Fibroblast of lung (primary cell): ENCODE measurements around the gene TTLL11. TPM values are rescaled to one million over a fixed set of nuclear protein-coding genes. Genes with fewer than 3 reads are reported as not detected.

Experiments used
- DNase-seq, 2 donors: peaks; one replicate each; pipeline versions ENCODE4 v3.0.0 to v3.0.0-alpha.2; 2010; ENCODE audit warnings: low read depth in 2 of 2
- H2AFZ ChIP-seq: 2 replicates; pipeline ENCODE4 v1.5.1; 2012; ENCODE audit warnings: low read length, control low read depth, inconsistent platforms
- H3K27ac ChIP-seq: 2 replicates; pipeline ENCODE4 v1.5.1; 2011; ENCODE audit warnings: low read length, control low read depth; ENCODE audit not compliant: insufficient read depth
- H3K27me3 ChIP-seq: 2 replicates; pipeline ENCODE4 v1.5.1; 2011; ENCODE audit warnings: mild to moderate bottlenecking, low read length; ENCODE audit not compliant: control insufficient read depth, insufficient read depth
- H3K36me3 ChIP-seq: 2 replicates; pipeline ENCODE4 v1.5.1; 2011; ENCODE audit warnings: low read length; ENCODE audit not compliant: control insufficient read depth, insufficient read depth
- H3K4me1 ChIP-seq: 2 replicates; pipeline ENCODE4 v1.5.1; 2011; ENCODE audit warnings: low read length; ENCODE audit not compliant: control insufficient read depth, insufficient read depth; ENCODE audit errors: extremely low read depth
- H3K4me2 ChIP-seq: 2 replicates; pipeline ENCODE4 v1.5.1; 2011; ENCODE audit warnings: low read length, control low read depth; ENCODE audit not compliant: insufficient read depth; ENCODE audit errors: extremely low read depth
- H3K4me3 ChIP-seq, 4 experiments: fragments of 200-600 bp in 1 of 4; sonication (generic) in 1 of 4; replicated peaks in 1 of 4; 2 replicates each; pipeline ENCODE4 v1.5.1; 2011 to 2016; ENCODE audit warnings: low read length in 4 of 4, low read depth in 3 of 4, mild to moderate bottlenecking in 3 of 4, control low read depth in 2 of 4, inconsistent platforms in 1 of 4, mixed read lengths in 1 of 4; ENCODE audit not compliant: insufficient read depth in 1 of 4; ENCODE audit errors: control extremely low read depth in 1 of 4
- H3K79me2 ChIP-seq: 2 replicates; pipeline ENCODE4 v1.5.1; 2012; ENCODE audit warnings: mild to moderate bottlenecking, low read length, inconsistent platforms; ENCODE audit not compliant: control insufficient read depth, insufficient read depth
- H3K9ac ChIP-seq: 2 replicates; pipeline ENCODE4 v1.5.1; 2011; ENCODE audit warnings: mild to moderate bottlenecking, low read length, control low read depth; ENCODE audit not compliant: insufficient read depth
- H3K9me3 ChIP-seq: 2 replicates; pipeline ENCODE4 v1.5.1; 2012; ENCODE audit warnings: low read depth, low read length; ENCODE audit not compliant: control insufficient read depth, insufficient read depth
- H4K20me1 ChIP-seq: 2 replicates; pipeline ENCODE4 v1.5.1; 2011; ENCODE audit warnings: low read length; ENCODE audit not compliant: control insufficient read depth, insufficient read depth; ENCODE audit errors: extremely low read depth
- CTCF ChIP-seq, 2 donors: IDR thresholded peaks in 1 of 2; conservative IDR thresholded peaks in 1 of 2; 1 replicate in 1 of 2; 2 replicates in 1 of 2; pipeline ENCODE4 v1.5.1; 2011 to 2012; ENCODE audit warnings: low read length in 2 of 2, control low read depth in 1 of 2, inconsistent platforms in 1 of 2, low read depth in 1 of 2, mild to moderate bottlenecking in 1 of 2
- EZH2 ChIP-seq: IDR thresholded peaks from 2 replicates; pipeline ENCODE4 v1.5.1; 2012; ENCODE audit warnings: low read length, control low read depth, mild to moderate bottlenecking; ENCODE audit errors: missing control alignments
- polyA plus RNA-seq, 2 donors: library from polyadenylated mRNA; depleted of rRNA in 1 of 2; stranded (reverse) in 1 of 2; unstranded in 1 of 2; fragments of >200 nt; gene quantifications; 2 replicates each; pipeline ENCODE4 v1.2.1, GENCODE V29; 2011 to 2012; ENCODE audit warnings: missing spikeins in 1 of 2
- total RNA-seq: library from RNA; depleted of rRNA; stranded (reverse); fragments of >200 nt; gene quantifications from 2 replicates; pipeline ENCODE4 v1.2.1, GENCODE V29; 2014

The TTLL11 gene
- total and polyA plus RNA-seq, 2 donors (not counting 1 experiment from before 2014, with no cell fraction given): 3.9 to 4.8 TPM

- H3K27me3 ChIP-seq: no peaks in the 10 kb centered on the region
- H3K4me2 ChIP-seq: no peak overlapping the region
- H3K9me3 ChIP-seq: no peaks in the 10 kb centered on the region
- DNase-seq: no peak
- H3K36me3 ChIP-seq: no peaks in the 10 kb centered on the region
- peaks cover 3% of the 10 kb centered on the region for H3K4me1 ChIP-seq
- H3K4me3 ChIP-seq: no peak overlapping the region
- H3K79me2 ChIP-seq: no peaks in the 10 kb centered on the region
- TF ChIP-seq EZH2 (no peak), CTCF (conservative IDR thresholded peaks at IDR 0.05 in 1 of 2, IDR thresholded peaks at IDR 0.05 in 1 of 2; ENCODE audit: low read depth in 1 of 2, low read length in 2 of 2) (no peak)
- H4K20me1 ChIP-seq: no peaks in the 10 kb centered on the region
- no peak overlapping the region for H2AFZ ChIP-seq
- H3K9ac ChIP-seq: no peak overlapping the region
- no peak overlapping the region for H3K27ac ChIP-seq
Observed at GRCh38 chr9:122040561-122041242, 52.4 kb downstream of the TTLL11 start.

DNA sequence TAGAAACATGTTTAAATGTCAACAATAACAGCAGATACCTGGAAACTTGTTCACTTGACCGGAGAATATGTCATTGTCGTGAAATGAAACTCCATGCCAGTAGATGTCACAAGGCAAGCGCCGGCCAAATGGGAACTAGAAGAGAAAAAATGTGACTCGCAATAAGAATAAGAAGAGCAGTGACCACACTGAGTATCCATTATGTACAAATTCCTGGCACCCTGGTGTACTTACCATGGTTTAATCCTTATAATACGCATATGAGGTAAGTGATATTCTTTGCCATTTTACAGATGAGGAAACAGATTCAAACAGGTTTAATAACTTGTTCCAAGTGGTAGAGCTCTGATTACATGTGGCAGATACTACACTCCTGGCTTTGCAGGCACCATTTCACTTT is 53.9 kb downstream of the TTLL11 start:
- TF ChIP-seq CTCF (conservative IDR thresholded peaks at IDR 0.05 in 1 of 2, IDR thresholded peaks at IDR 0.05 in 1 of 2; ENCODE audit: low read depth in 1 of 2, low read length in 2 of 2): no peak
- TF ChIP-seq EZH2: no peak
- Histone ChIP-seq H4K20me1 (no peaks in the 10 kb centered on the region), H3K36me3 (no peaks in the 10 kb centered on the region), H3K9ac (no peak overlapping the region), H3K79me2 (no peaks in the 10 kb centered on the region), H3K9me3 (no peaks in the 10 kb centered on the region), H3K4me3 (no peak overlapping the region), H3K4me1 (peaks cover 3% of the 10 kb centered on the region), H3K4me2 (no peak overlapping the region), H3K27ac (no peak overlapping the region), H3K27me3 (no peaks in the 10 kb centered on the region), H2AFZ (no peak overlapping the region)
- no peak for DNase-seq

DNA sequence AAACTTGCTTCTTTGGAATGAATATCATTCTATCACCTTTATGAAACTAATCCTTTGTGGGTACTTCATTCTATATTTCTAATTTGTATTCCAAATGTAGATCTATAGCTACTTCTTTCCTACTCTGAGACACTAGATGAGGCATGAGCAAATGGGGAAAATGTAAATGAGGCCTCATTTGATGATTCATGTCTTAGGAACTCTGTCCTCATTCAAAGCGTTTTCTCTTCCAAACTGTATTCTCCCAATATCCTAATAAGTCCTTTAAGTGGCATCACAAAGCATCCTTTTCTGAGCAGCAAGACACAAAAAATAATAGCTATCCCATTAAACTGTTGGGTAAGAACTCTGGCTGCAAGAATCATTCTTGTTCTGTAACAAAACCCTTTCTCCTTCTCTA is 56.1 kb downstream of the TTLL11 start:
- no peak overlapping the region for H3K9ac ChIP-seq
- H2AFZ ChIP-seq: no peak overlapping the region
- no peak for TF ChIP-seq EZH2
- TF ChIP-seq CTCF (conservative IDR thresholded peaks at IDR 0.05 in 1 of 2, IDR thresholded peaks at IDR 0.05 in 1 of 2; ENCODE audit: low read depth in 1 of 2, low read length in 2 of 2): no peak
- H4K20me1 ChIP-seq: no peaks in the 10 kb centered on the region
- H3K79me2 ChIP-seq: no peaks in the 10 kb centered on the region
- H3K4me1 ChIP-seq: peaks cover 3% of the 10 kb centered on the region
- no peaks in the 10 kb centered on the region for H3K9me3 ChIP-seq
- no peak overlapping the region for H3K4me2 ChIP-seq
- H3K27ac ChIP-seq: no peak overlapping the region
- H3K27me3 ChIP-seq: no peaks in the 10 kb centered on the region
- H3K4me3 ChIP-seq: no peak overlapping the region
- H3K36me3 ChIP-seq: no peaks in the 10 kb centered on the region
- DNase-seq: peak; percentile 65 to 66
